Activated naive CD8-positive, alpha-beta T cell treated with anti-CD3 and anti-CD28 coated beads, Interleukin-2, amount 50 U/mL, for 16 hours (primary cell): ENCODE measurements around the gene IZUMO4.
"Not testable (repeated sequence)": the region's sequence is repeated elsewhere in the genome, so short reads cannot be mapped to it uniquely, and the experiment has no call there.

Experiments used
- DNase-seq: peaks from one replicate; pipeline ENCODE4 v3.0.0-alpha.2; 2020; ENCODE audit warnings: low read depth, low spot score

The IZUMO4 gene

DNA sequence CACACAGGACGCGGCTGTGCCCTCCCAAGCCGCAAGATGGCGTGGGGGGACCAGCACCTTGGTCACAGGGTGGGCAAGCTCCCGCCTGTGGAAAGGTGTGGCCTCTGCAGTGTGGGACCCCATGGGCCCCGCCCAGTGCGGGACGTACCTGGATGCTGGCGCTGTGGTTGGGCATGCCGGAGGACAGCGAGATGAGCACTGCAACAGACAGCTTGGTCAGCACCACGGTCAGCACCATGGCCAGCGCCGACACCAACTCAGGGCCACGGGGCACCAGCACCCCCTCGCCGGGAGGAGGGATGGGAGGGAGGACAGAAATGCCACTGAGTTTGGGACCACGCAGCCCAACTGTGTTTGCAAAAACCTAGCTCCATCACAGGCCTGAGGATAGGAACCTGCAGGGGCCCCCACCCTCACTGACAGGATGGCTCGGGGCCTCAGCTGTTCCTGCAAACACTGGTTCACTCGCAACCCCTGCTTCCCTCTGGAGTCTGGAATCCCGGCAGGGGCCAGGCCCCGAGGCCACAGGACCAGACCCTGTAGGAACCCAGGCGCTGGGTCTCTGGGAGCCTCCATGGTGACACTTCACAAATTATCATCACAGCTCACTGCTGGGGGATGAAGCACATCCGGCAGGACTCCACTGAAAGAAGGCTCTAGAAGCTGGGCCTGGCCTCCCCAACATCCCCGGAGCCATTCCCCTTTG lies 27.1 kb downstream of the IZUMO4 start:
- no peak for DNase-seq

DNA sequence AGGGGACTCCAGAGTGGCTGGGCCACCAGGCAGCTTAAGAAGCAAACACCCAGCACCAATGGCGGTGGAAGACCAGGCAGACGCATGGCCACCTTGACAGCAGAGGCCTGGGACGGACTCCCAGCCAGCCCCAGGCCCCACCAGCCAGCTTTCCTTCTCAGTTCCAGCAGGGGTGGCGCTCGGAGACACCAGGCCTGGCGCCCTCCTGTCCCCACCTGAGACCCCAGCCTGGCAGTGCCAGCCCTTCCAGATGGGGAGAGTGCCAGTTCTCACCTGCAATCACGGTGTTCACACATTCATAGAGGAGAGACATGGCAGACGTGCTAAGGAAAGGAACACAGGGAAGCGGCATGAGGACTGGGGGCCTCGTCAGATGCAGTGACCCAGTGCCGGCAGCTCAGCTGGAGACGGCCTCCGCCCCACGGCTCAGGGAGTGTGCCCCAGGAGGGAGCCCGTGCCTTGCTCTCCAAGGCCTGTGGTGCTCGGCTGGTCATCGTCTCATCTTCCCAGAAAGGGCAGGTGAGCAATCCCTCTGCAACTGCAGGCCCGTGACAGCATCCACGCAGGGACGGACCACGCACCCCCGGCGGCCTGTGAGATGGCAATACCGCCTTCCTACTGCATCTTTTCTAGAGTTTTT lies 30.3 kb downstream of the IZUMO4 start:
- DNase-seq, result no peak

- DNase-seq, result no peak
These were observed 31.0 kb downstream of the IZUMO4 start for GRCh38 chr19:2127758-2128157.

GRCh38 chr19:2128252-2128651 lies 31.5 kb downstream of the IZUMO4 start:
- DNase-seq, result not testable (repeated sequence)

- DNase-seq, result no peak
These were observed 32.3 kb downstream of the IZUMO4 start for GRCh38 chr19:2129022-2129421.

DNA sequence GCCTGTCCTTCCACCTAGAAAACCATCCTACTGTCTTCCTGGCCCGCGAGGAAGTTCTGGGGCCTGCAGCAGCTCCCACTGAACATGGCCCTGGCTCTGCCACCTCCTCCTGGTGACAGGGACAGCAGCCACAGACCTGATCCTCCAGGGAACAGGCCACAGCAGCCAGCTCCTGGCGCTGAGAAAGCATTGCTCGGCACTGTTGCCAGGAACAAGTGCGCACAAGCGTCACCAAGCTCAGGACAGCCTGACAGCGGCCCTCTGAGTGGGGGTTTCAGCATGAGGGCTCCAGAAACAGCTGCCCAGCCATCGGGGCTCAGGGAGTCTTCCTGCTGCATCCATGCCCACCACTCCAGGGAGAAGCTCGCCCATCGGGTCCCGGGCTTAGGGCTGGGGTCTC lies 32.8 kb downstream of the IZUMO4 start:
- no peak for DNase-seq

GRCh38 chr19:2129892-2130770 lies 33.4 kb downstream of the IZUMO4 start:
- DNase-seq, result no peak

DNA sequence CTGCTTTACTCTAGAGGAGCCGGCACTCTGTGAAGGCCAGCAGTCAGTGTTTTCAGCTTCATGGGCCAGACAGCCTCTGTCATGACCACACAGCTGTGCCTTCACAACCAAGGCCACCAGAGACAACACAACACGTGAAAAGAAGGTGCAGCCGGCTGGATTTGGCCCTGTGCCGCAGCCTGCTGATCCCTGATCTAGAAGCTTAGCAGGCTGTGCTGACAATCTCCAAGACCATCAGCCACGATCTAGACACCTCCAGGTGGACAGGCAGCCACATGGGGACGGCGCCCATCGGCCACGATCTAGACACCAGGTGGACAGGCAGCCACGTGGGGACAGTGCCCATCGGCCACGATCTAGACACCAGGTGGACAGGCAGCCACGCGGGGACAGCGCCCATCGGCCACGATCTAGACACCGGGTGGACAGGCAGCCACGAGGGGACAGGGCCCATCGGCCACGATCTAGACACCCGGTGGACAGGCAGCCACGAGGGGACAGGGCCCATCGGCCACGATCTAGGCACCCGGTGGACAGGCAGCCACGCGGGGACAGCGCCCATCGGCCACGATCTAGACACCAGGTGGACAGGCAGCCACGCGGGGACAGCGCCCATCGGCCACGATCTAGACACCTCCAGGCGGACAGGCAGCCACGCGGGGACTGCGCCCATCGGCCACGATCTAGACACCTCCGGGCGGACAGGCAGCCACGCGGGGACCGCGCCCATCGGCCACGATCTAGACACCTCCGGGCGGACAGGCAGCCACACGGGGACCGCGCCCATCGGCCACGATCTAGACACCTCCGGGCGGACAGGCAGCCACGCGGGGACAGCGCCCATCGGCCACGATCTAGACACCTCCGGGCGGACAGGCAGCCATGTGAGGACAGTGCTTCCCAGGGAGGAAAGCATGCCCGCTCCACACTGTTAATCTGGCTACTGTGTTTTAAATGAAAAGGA lies 34.6 kb downstream of the IZUMO4 start:
- not testable (repeated sequence) for DNase-seq

GRCh38 chr19:2132191-2132590 lies 35.5 kb downstream of the IZUMO4 start:
- DNase-seq, result no peak

GRCh38 chr19:2132731-2133490 lies 36.2 kb downstream of the IZUMO4 start:
- DNase-seq, result no peak

DNA sequence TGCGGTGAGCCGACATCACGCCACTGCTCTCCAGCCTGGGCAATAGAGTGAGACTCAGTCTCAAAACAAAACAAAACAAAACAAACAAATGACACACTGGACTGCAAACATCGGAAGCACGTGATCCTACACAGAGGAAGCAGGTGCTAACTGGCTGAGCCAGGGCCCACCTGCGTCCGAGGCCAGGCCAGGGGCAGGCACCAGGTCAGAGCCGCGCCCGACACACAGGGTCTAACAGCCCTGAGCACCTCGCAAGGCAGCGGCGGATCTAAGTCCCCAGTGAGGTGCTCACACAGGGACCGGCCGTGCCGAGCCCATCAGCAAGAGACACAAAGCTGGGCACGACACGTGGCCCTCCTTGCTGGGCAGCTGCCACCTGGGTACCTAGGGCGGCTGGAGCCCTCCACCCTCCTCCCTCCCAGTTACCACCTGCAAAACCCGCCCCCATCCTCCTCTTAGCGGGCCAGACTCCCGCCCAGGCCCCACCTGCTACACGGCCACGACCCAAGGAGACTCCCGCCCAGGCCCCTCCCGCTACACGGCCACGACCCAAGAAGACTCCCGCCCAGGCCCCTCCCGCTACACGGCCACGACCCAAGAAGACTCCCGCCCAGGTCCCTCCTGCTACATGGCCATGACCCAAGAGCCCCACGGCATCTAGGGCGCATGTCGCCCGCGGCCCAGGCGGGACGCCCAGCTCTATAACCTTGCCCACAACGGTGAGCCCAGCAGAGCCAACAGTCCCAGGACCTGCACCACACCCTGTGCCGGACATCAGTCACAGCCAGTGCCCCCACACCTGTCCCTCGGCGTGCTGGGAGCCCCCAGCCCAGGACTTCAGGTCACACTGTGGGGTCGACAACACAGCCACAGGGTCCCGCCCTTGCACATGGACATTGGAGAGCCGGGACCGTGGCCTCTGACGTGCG lies 39.0 kb downstream of the IZUMO4 start:
- DNase-seq, result no peak

GRCh38 chr19:2136796-2137195 lies 40.1 kb downstream of the IZUMO4 start:
- DNase-seq, result no peak

DNA sequence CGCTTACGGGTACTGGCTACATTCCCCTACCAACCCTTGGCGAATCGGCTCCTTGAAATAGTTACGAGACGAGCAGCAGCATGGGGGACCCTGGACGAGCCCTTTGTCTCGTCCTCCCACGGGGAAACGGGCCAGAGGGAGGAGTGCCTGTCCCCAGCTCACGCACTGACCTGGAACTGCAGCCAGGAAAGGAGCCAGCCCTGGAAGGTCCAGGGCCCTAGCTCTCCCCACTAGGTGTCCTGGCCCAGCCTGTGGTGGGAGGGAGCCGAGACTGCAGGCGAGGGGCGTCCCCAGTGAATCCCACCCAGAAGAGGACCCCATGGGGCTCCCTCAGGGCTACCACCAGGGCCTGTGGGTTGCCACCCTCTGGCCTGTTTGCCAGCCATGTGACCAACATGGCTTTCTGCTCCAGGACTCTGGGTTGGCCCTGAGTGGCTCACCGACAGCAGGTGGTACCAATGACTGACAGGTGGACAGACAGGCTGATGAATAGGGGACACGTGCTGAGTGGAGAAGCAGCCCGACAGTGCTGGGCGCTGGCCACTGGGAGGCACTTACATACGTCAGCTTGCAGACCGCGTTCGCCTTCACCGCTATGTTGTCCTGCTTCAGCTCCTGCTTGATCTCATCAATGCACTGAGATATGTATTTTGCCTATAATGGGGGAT lies 41.5 kb downstream of the IZUMO4 start:
- DNase-seq, result no peak

DNA sequence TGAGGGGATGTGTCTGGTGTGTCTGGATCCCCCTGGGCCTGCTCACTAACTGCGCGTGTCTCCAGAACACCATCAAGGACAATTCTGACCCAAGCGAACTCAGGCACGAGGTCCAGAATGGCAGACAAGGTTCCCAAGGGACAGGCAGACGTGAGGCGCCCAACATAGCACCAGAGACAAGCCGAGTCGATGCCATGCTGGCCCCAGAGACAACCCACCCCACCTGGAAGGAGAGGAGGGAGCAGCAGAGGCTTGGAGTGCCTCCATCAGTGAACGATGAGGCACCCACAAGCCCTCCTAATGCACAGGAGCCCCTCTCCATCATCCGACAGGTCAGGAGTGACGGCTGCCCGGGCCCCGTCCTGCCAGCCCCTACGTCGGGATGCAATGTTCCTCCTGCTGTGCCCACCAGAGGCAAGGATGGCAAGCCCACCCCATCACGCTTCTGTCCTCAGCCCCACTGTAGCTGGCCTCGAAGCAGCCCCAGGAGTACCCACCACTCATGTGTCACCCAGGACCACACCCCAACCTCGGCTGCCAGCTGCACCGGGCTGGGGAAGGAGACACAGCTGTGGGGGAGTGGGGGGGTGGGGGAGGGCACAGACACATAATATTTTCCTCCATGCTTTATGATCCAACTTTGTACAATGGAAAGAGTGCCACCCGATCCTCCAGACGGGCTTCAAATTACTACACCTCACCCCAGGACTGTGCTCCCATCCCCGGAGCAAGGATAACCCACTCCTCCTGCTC lies 42.8 kb downstream of the IZUMO4 start:
- no peak for DNase-seq

DNA sequence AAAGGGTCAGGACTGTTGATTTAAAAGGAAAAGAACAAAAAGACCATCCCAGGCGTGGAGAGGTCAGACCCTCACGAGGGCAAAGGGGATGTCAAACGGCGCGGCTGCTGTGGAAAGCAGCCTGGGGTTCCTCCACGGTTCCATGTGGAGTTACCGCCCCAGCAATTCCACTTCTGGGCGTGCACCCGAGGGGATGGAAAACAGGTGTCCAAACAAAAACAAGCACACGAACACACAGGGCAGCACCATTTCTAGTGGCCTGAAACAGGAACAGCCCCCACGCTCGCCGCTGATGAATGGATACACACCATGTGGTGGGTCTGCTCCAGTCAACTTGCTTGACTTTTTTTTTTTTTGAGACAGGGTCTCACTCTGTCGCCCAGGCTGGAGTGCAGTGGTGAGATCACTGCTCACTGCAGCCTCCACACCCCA lies 43.4 kb downstream of the IZUMO4 start:
- DNase-seq, result no peak

DNA sequence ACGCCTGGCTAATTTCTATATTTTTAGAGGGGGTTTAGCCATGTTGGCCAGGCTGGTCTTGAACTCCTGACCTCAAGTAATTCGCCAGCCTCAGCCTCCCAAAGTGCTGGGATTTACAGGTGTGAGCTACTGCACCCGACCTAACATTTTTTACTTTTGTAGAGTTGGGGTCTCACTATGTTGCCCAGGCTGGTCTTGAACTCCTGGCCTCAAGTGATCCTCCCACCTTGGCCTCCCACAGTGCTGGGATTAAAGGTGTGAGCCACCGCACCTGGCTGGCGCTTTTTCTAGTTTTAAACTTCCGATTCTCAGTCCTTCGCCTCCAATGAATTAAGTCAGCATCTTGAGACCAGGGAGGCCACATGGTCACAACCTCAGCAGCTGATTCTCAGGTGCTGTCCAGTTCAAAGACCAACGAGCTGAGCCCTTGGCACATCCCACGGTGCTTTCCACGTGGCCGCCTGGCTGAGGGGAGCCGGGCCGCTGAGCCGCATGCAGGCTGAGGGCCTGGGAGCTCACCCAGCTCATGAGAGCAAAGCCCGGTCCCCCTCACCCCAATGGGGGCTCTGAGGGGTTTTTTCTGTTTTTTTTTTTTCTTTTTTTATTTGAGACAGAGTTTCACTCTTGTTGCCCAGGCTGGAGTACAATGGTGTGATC lies 45.6 kb downstream of the IZUMO4 start:
- no peak for DNase-seq

DNA sequence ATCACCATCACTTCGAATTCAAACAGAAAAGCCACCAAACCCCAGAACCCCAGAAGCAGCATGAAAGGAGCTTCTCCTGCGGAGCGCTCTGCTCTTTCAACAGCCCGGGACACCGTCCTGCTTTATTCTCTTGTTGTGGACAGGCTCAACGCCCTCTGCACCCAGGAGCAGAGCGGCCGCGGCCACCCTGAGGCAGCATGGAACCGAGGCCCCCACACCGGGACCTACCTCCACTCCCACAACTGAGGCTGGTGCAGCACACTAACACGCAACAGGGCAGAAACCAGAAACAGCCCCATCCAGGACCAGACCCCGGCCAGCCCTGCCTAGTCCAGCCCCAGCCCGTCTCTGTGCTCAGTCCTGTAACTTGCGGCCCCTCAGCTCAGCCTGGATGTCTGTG lies 47.5 kb downstream of the IZUMO4 start:
- no peak for DNase-seq

DNA sequence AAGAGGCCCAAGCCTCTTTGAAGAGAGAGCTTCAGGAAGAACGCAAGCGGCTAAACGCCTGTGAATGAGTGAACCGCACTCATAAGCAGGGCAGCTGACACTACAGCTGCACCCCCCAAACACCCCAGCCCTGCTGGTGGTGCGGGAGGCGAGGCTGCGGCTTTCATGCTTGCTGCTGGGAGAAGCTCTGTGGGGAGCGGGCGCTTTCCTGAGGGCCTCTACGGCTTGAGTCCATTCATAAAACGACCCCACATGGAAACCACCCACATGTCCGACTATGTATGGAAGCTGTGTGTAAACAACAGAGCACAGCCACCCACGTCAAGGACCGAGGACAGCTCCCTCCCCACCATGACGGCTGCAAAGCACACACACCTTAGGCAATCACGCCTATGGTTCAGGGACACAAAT lies 49.1 kb downstream of the IZUMO4 start:
- no peak for DNase-seq
